GM12865 (cell line): ENCODE data around the gene THSD4.

Experiments
- DNase-seq: peaks from one replicate; pipeline ENCODE4 v3.0.0; 2010; ENCODE audit warnings: low read depth
- H3K4me3 ChIP-seq: 2 replicates; pipeline ENCODE4 v1.5.1; 2011; ENCODE audit warnings: mild to moderate bottlenecking, low read depth, low read length, control low read depth
- TF ChIP-seq, protein P1 (sequence below): IDR thresholded peaks from 2 replicates; pipeline ENCODE4 v1.5.1; 2011; ENCODE audit warnings: low read length, control low read depth, low read depth, inconsistent platforms; ENCODE audit not compliant: insufficient read depth; ENCODE audit errors: missing control alignments

THSD4 gene

DNA sequence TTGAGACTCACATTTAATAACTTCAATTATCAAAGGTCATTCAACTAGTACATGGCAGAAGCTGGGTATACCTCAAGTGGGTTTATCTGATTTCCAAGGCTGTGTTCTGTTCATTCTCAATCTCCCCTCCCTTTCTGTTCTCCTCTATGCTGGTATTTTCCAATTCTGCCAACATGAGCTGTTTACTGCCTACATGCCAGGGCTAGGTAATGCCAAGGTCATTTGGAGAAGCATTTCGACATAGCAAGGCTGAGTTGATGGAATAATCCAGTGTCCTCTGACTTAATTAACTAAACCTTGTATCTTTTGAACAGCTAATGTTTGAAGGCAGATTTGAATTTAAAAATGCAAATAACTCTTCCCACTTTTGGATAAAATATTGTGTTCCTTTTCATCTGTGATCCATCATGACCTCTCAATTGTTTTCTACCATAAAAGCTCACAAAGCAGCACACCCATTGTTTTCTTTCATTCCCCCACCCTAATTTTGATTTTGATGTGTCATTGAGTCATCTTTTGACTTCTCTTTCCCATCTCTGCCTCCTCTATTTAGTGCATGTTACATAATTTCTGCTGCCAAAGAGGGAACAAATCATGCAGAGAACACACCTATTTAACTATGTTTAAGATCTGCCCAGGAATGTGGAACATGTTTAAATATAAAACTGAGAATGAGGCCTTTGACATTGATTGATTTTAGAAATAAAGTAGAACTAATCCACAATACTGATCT is 386.2 kb downstream of the THSD4 start:
- DNase-seq: no peak
- TF ChIP-seq, protein P1, sequence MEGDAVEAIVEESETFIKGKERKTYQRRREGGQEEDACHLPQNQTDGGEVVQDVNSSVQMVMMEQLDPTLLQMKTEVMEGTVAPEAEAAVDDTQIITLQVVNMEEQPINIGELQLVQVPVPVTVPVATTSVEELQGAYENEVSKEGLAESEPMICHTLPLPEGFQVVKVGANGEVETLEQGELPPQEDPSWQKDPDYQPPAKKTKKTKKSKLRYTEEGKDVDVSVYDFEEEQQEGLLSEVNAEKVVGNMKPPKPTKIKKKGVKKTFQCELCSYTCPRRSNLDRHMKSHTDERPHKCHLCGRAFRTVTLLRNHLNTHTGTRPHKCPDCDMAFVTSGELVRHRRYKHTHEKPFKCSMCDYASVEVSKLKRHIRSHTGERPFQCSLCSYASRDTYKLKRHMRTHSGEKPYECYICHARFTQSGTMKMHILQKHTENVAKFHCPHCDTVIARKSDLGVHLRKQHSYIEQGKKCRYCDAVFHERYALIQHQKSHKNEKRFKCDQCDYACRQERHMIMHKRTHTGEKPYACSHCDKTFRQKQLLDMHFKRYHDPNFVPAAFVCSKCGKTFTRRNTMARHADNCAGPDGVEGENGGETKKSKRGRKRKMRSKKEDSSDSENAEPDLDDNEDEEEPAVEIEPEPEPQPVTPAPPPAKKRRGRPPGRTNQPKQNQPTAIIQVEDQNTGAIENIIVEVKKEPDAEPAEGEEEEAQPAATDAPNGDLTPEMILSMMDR: no peak
- H3K4me3 ChIP-seq: no peak overlapping the region

DNA sequence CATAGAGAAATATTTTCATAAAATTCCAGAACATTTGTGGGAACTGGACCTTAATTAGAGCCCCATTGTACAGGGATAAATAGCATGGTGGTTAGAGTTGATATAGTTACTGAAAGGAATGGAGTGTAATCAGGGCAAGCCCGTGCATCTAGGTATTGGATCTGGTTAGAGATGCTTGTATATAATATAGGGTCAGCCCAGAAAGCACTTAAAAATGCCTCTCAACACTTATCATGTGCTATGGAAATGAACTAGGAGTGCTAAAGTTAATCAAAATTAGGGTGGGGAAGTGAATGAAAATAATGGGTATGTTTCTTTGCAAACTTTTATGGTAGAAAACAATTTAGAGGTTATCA is 386.8 kb downstream of the THSD4 start:
- DNase-seq: no peak
- TF ChIP-seq, protein P1: no peak
- H3K4me3 ChIP-seq: no peak overlapping the region

DNA sequence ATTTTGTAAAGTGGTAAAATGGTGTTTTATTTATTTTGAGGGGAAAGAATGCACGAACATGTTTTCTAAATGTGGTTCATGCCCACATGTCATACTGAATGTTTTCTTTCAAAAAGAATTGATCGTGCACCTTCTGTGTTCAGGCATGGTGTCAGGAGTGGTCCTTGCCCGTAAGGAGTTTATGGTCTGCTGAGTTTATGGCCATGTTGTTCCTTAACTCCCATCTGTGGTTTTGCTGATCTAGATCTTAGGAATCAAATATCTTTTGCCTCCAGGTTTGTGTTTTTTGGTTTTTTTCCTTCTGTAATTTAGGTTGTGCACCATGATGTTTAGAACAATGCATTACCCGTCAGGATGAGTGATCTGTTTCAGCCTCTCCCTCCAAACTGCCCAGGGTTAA is 390.7 kb downstream of the THSD4 start:
- DNase-seq: no peak
- TF ChIP-seq, protein P1: no peak
- no peak overlapping the region for H3K4me3 ChIP-seq

DNA sequence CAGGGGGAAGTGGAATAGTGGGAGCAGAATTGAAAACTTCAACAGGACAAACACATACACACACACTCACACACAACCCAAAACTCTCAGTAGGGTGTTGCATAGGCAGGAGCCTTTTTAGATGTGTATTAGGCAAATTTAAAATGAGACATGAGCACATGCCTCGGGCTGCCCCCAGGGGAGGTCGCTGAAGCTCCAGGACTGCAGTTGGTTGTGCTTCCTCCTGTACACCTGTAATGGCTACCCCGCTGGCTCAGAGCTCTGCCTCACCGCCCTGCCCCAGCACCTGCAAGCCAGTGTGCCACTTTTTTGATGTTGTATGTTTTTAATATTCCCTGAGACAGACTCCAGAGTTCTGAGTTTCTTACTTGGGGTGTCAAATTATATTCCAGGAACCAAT is 391.7 kb downstream of the THSD4 start:
- DNase-seq: peak; percentile 52
- TF ChIP-seq, protein P1: no peak
- no peak overlapping the region for H3K4me3 ChIP-seq

DNA sequence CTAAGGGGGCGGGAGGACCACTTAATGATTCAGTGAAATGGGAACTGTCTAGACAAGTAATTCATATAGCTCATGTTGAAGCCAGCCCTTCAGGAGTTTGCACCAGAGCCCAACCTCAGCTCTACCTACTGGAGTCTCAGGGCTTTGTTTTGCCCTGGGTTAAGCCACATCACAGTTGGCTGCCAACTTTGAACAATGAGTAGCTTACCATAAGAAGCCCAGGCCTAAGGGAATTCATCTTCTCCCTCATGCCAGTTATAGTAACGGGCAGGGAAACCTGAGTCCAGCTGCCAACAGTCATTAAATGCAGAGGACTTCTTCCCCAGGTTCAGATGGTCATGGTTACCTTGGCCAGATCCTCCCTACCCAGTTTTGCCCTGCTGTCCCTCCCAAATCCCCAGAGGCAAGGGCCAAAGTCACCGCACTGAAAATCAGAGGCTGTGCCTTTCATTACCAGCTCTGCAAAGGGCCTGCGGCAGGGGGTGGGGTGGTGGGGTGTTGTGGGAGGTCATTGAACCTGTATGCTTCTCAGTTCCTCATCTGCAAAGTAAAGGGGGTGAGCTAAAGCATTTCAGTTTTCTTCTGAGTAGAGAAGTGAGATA is 392.9 kb downstream of the THSD4 start:
- peak; percentile 84 for DNase-seq
- no peak overlapping the region for H3K4me3 ChIP-seq
- TF ChIP-seq, protein P1: no peak

DNA sequence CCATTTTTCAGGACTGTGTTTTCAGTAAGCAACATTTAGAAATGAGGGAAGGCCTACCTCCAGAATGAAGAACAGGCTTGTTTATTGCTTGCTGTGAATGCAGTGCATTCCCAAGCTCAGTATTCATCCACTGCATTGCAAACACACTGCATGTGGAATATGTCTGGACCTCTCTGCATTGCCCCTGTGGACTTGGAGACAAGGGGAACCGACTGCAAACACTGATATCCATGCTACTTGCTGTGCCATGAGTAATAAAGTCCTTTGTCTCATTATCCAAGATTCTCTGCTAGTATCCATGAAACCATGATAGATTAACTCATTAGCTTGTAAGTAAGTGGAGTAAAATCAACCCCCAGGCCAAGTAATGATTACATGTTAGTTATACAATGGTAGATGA is 393.9 kb downstream of the THSD4 start:
- DNase-seq: no peak
- H3K4me3 ChIP-seq: no peak overlapping the region
- TF ChIP-seq, protein P1: no peak

DNA sequence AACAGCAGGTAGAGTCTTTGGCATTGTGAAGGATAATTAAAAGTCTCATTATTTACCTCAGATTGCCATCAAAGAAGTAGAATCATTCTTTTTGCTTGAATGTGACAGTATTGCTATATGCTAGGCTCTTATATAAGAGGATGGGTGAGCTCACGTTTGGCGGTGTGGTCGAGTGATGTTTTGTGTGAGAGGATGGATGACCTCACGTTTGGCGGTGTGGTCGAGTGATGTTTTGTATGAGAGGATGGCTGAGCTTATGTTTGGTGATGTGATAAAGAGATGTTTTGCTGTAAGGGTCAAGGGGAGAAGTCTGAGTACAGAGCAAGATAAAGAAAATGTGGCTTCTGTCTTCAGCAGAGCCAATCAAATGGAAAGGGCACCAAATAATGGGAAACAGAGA is 395.5 kb downstream of the THSD4 start:
- DNase-seq: no peak
- no peak overlapping the region for H3K4me3 ChIP-seq
- TF ChIP-seq, protein P1: no peak
